ENCODE data around the gene GTPBP8.

The GTPBP8 gene

DNA sequence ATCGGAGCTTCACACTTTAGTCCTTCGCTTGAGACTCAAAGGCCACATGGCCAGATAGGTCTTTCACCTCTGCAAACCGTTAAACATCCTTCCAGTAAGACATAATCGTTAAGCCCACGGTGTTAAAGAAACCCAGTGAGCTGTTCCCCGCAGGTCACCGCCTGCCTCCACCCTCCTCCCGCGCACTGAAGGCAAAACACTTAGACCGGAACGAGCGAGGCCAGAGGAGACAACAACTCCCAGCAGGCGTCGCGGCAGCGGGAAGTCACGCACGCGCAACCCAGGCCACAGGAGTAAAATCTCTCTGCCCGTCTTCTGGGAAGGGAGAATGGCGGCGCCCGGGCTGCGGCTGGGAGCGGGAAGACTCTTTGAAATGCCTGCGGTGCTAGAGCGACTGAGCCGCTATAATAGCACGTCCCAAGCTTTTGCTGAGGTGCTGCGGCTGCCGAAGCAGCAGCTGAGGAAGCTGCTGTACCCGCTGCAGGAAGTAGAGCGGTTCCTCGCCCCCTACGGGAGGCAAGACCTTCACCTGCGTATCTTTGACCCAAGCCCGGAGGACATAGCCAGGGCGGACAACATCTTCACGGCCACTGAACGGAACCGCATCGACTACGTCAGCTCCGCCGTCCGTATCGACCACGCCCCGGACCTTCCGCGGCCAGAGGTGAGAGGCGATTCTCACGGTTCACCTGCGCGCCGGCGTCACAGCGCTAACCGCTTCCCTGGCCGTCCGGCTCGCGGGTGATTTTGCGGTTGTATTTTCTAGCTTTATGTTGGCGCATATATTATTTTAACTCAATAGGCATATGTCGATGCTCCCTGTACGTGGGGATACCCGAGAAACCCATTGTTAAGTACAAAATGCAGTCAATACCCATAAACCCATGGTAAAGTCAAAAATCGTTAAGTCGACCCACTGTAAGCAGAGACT lies at the start of gene GTPBP8 (continued):
- TF ChIP-seq, protein P1, sequence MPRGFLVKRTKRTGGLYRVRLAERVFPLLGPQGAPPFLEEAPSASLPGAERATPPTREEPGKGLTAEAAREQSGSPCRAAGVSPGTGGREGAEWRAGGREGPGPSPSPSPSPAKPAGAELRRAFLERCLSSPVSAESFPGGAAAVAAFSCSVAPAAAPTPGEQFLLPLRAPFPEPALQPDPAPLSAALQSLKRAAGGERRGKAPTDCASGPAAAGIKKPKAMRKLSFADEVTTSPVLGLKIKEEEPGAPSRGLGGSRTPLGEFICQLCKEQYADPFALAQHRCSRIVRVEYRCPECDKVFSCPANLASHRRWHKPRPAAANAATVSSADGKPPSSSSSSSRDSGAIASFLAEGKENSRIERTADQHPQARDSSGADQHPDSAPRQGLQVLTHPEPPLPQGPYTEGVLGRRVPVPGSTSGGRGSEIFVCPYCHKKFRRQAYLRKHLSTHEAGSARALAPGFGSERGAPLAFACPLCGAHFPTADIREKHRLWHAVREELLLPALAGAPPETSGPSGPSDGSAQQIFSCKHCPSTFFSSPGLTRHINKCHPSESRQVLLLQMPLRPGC (tag by site-specific recombination; IDR thresholded peaks at IDR 0.05) = 0 out of 2 replicates have a peak, but pooled peaks have one; percentile 25
- TF ChIP-seq ZNF302 (tag by site-specific recombination; IDR thresholded peaks at IDR 0.05; ENCODE audit: low read depth) (no peak), ZNF354C (tag by site-specific recombination; IDR thresholded peaks at IDR 0.05; ENCODE audit: borderline replicate concordance, low read depth) (no peak), BCL11A (tag by site-specific recombination; IDR thresholded peaks at IDR 0.05; ENCODE audit: low read depth) (no peak), ZNF747 (tag by site-specific recombination; IDR thresholded peaks at IDR 0.05) (no peak), ZNF677 (tag by site-specific recombination; IDR thresholded peaks at IDR 0.05) (no peak), ZNF157 (tag by site-specific recombination; IDR thresholded peaks at IDR 0.05) (no peak), ZNF629 (tag by site-specific recombination; IDR thresholded peaks at IDR 0.05) (peak; percentile 66), ZNF19 (tag by site-specific recombination; IDR thresholded peaks at IDR 0.05; ENCODE audit: low read depth) (no peak), RBAK (tag by site-specific recombination; IDR thresholded peaks at IDR 0.05) (no peak), ZNF548 (tag by site-specific recombination; IDR thresholded peaks at IDR 0.05) (no peak), ZFP69B (tag by site-specific recombination; IDR thresholded peaks at IDR 0.05) (no peak), ZNF121 (tag by site-specific recombination; IDR thresholded peaks at IDR 0.05) (no peak), ZNF433 (tag by site-specific recombination; IDR thresholded peaks at IDR 0.05; ENCODE audit: low read depth) (no peak)
- TF ChIP-seq, protein P2, sequence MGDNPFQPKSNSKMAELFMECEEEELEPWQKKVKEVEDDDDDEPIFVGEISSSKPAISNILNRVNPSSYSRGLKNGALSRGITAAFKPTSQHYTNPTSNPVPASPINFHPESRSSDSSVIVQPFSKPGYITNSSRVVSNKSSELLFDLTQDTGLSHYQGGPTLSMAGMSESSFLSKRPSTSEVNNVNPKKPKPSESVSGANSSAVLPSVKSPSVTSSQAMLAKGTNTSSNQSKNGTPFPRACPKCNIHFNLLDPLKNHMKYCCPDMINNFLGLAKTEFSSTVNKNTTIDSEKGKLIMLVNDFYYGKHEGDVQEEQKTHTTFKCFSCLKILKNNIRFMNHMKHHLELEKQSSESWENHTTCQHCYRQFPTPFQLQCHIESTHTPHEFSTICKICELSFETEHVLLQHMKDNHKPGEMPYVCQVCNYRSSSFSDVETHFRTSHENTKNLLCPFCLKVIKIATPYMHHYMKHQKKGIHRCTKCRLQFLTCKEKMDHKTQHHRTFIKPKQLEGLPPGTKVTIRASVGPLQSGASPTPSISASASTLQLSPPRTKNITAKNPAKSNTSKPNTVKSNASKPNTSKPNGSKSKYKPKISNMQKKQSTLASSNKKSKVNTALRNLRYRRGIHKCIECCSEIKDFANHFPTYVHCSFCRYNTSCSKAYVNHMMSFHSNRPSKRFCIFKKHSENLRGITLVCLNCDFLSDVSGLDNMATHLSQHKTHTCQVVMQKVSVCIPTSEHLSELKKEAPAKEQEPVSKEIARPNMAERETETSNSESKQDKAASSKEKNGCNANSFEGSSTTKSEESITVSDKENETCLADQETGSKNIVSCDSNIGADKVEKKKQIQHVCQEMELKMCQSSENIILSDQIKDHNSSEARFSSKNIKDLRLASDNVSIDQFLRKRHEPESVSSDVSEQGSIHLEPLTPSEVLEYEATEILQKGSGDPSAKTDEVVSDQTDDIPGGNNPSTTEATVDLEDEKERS (tag by site-specific recombination; IDR thresholded peaks at IDR 0.05) = no peak
- TF ChIP-seq, protein P3, sequence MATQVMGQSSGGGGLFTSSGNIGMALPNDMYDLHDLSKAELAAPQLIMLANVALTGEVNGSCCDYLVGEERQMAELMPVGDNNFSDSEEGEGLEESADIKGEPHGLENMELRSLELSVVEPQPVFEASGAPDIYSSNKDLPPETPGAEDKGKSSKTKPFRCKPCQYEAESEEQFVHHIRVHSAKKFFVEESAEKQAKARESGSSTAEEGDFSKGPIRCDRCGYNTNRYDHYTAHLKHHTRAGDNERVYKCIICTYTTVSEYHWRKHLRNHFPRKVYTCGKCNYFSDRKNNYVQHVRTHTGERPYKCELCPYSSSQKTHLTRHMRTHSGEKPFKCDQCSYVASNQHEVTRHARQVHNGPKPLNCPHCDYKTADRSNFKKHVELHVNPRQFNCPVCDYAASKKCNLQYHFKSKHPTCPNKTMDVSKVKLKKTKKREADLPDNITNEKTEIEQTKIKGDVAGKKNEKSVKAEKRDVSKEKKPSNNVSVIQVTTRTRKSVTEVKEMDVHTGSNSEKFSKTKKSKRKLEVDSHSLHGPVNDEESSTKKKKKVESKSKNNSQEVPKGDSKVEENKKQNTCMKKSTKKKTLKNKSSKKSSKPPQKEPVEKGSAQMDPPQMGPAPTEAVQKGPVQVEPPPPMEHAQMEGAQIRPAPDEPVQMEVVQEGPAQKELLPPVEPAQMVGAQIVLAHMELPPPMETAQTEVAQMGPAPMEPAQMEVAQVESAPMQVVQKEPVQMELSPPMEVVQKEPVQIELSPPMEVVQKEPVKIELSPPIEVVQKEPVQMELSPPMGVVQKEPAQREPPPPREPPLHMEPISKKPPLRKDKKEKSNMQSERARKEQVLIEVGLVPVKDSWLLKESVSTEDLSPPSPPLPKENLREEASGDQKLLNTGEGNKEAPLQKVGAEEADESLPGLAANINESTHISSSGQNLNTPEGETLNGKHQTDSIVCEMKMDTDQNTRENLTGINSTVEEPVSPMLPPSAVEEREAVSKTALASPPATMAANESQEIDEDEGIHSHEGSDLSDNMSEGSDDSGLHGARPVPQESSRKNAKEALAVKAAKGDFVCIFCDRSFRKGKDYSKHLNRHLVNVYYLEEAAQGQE (tag by site-specific recombination; IDR thresholded peaks at IDR 0.05) = no peak
- TF ChIP-seq, protein P4, sequence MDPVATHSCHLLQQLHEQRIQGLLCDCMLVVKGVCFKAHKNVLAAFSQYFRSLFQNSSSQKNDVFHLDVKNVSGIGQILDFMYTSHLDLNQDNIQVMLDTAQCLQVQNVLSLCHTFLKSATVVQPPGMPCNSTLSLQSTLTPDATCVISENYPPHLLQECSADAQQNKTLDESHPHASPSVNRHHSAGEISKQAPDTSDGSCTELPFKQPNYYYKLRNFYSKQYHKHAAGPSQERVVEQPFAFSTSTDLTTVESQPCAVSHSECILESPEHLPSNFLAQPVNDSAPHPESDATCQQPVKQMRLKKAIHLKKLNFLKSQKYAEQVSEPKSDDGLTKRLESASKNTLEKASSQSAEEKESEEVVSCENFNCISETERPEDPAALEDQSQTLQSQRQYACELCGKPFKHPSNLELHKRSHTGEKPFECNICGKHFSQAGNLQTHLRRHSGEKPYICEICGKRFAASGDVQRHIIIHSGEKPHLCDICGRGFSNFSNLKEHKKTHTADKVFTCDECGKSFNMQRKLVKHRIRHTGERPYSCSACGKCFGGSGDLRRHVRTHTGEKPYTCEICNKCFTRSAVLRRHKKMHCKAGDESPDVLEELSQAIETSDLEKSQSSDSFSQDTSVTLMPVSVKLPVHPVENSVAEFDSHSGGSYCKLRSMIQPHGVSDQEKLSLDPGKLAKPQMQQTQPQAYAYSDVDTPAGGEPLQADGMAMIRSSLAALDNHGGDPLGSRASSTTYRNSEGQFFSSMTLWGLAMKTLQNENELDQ (tag by site-specific recombination; IDR thresholded peaks at IDR 0.05; ENCODE audit: low read depth) = no peak
- TF ChIP-seq, protein P5, sequence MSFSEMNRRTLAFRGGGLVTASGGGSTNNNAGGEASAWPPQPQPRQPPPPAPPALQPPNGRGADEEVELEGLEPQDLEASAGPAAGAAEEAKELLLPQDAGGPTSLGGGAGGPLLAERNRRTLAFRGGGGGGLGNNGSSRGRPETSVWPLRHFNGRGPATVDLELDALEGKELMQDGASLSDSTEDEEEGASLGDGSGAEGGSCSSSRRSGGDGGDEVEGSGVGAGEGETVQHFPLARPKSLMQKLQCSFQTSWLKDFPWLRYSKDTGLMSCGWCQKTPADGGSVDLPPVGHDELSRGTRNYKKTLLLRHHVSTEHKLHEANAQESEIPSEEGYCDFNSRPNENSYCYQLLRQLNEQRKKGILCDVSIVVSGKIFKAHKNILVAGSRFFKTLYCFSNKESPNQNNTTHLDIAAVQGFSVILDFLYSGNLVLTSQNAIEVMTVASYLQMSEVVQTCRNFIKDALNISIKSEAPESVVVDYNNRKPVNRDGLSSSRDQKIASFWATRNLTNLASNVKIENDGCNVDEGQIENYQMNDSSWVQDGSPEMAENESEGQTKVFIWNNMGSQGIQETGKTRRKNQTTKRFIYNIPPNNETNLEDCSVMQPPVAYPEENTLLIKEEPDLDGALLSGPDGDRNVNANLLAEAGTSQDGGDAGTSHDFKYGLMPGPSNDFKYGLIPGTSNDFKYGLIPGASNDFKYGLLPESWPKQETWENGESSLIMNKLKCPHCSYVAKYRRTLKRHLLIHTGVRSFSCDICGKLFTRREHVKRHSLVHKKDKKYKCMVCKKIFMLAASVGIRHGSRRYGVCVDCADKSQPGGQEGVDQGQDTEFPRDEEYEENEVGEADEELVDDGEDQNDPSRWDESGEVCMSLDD (tag by site-specific recombination; IDR thresholded peaks at IDR 0.05) = no peak
- TF ChIP-seq, protein P6, sequence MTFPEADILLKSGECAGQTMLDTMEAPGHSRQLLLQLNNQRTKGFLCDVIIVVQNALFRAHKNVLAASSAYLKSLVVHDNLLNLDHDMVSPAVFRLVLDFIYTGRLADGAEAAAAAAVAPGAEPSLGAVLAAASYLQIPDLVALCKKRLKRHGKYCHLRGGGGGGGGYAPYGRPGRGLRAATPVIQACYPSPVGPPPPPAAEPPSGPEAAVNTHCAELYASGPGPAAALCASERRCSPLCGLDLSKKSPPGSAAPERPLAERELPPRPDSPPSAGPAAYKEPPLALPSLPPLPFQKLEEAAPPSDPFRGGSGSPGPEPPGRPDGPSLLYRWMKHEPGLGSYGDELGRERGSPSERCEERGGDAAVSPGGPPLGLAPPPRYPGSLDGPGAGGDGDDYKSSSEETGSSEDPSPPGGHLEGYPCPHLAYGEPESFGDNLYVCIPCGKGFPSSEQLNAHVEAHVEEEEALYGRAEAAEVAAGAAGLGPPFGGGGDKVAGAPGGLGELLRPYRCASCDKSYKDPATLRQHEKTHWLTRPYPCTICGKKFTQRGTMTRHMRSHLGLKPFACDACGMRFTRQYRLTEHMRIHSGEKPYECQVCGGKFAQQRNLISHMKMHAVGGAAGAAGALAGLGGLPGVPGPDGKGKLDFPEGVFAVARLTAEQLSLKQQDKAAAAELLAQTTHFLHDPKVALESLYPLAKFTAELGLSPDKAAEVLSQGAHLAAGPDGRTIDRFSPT (tag by site-specific recombination; IDR thresholded peaks at IDR 0.05) = no peak
- TF ChIP-seq, protein P7, sequence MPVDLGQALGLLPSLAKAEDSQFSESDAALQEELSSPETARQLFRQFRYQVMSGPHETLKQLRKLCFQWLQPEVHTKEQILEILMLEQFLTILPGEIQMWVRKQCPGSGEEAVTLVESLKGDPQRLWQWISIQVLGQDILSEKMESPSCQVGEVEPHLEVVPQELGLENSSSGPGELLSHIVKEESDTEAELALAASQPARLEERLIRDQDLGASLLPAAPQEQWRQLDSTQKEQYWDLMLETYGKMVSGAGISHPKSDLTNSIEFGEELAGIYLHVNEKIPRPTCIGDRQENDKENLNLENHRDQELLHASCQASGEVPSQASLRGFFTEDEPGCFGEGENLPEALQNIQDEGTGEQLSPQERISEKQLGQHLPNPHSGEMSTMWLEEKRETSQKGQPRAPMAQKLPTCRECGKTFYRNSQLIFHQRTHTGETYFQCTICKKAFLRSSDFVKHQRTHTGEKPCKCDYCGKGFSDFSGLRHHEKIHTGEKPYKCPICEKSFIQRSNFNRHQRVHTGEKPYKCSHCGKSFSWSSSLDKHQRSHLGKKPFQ (tag by site-specific recombination; IDR thresholded peaks at IDR 0.05) = no peak

All from HEK293 (cell line).